ENCODE results near the gene OSBPL3.

Gene OSBPL3

DNA sequence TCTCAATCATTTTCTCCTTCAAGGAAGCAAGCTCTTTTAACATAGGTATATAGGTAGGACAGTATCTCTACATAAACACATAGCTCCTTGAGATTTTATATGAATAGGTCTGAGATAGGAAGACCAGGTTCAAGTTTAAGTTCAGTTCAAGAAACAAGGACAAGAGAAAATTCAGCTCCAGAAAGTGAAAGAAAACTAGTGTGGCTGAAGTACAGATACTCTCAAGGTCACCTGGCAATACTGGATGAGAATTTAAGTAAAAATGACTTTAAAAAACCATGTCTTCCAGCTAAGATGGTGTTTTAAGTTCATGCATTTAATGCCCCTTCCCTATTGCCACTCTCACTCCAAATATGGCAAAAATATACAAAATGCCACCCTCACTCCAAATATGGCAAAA, 91.3 kb downstream of the OSBPL3 start:
- DNase-seq = no peak

GRCh38 chr7:24885716-24886115, 94.3 kb downstream of the OSBPL3 start:
- DNase-seq = no peak

DNA sequence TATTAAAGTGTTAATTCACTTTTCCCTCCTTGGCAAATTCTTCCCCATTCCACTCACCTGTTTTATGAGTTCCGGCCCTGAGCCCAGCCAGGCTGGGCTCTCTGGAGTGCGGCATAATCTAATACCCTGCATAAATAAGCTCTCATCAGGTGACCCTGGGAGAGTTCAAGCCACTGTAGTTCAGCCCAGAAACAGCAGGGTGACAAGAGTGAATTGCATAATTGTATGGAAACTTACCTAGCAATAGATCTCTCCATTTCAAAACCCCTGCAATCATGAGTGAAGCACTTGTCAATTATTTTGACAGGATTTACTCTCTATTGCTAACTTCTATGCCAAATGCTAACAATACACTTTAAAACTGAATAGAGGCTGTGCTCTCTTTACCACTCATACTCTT, 94.7 kb downstream of the OSBPL3 start:
- peak; percentile 58 for DNase-seq

DNA sequence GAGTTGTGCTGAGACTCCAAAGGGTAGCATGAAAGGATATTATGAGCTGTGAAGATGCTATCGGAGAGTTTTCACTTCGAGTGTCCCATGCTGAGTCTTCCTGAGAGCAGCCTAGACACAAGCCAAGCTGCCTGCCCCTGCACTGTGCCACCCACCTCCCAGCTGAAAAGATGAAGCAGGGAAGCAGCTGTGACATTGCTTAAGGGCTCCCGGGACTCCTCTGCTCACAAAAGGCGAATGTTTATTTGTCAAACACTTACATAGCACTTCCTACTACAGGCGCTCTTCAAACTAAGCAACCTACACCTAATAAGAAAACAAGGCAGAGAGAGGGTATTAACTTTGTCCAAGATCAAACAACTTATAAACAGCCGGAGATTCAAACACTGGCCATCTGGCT, 95.6 kb downstream of the OSBPL3 start:
- DNase-seq = peak; percentile 54

GRCh38 chr7:24883622-24884013, 96.4 kb downstream of the OSBPL3 start:
- DNase-seq = no peak

- DNase-seq = no peak
Observed at GRCh38 chr7:24882989-24883621, 96.9 kb downstream of the OSBPL3 start.

- DNase-seq = no peak
Observed at GRCh38 chr7:24881623-24882022, 98.4 kb downstream of the OSBPL3 start.

DNA sequence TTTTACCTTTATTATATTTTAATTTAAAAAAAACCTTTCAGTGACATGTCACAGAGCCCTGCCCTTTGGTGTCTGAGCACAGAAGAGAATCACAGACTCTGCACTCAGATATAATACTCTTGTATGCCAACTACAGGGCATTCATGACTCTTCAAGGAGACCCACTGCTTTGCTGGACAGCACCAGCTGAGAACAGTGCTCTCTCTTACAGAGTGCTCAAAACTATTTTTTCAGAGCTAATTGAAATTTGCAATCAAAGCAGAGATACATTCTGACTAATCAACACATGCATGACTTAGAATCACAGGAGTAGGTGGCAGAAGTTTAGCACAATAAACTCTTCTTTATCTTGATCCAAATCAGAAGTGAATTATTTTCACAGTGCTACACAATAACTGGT, 99.1 kb downstream of the OSBPL3 start:
- DNase-seq = no peak

- no peak for DNase-seq
Observed at GRCh38 chr7:24879291-24879690, 100.7 kb downstream of the OSBPL3 start.

DNA sequence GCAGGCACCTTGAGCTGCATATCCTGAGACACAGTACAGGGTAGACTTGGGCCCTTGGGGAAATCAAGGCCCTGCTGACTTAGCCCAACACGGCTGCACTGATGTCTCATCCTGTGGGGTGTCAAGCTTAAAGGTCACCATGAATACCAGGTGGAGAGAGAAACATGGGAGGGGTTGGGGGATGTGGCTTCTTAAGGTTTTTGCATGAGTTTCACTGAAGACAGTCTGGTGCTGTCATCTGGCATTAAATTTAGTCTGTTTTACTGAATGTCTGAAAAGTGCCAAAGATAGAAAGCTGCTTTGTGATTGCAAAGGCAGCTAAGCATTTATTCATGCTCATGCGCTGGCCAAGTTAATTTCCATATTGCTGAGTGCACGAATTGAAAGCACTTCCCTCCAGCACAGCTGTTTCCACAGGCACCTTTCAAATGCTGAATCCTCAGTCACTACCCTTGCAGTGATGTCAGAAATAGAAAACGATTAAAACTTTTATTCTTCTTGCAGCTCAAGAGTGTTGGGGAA, 102.1 kb downstream of the OSBPL3 start:
- peak; percentile 8 for DNase-seq

DNA sequence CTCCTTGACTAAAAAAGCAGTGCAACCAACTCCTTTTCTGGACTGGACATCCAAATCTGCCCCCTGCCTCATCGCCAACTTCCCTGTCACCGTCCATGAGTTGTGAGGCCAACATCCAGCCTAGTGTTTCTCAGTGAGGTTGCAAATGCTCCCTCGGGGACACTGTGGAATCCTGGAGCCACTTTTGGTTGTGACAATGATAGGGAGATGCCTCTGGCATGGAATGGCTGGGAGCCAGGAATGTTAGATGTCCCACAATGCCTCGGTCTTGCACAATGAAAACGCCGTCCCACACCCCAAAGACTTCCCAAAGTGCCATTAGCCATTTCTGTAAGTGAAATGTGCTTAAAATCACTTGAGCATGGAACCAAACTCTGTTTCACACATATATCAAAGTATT, 105.2 kb downstream of the OSBPL3 start:
- DNase-seq = no peak

GRCh38 chr7:24873944-24874343, 106.0 kb downstream of the OSBPL3 start:
- no peak for DNase-seq

- DNase-seq = no peak
Observed at GRCh38 chr7:24871770-24872169, 108.2 kb downstream of the OSBPL3 start.

GRCh38 chr7:24870766-24871165, 109.2 kb downstream of the OSBPL3 start:
- no peak for DNase-seq

GRCh38 chr7:24869572-24869971, 110.4 kb downstream of the OSBPL3 start:
- DNase-seq = no peak

DNA sequence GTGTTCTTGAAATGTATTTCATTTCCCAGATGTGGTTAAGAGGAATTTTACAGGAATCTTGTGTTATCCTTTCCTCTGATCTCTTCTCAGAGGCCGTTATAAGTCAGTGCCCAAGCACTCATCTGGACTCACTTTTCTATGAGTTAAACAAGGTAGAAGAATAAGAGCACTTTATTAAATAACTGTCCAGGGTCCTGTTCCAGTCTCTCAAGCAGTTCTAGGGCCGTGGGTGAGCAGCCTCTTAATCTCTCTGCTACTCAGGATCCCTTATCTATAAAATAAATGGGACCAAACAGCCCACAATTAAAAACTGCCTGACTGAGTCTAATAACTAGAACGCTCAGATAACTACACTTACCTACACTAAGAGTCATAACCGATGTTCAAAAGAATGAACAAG, 111.2 kb downstream of the OSBPL3 start:
- DNase-seq = no peak

DNA sequence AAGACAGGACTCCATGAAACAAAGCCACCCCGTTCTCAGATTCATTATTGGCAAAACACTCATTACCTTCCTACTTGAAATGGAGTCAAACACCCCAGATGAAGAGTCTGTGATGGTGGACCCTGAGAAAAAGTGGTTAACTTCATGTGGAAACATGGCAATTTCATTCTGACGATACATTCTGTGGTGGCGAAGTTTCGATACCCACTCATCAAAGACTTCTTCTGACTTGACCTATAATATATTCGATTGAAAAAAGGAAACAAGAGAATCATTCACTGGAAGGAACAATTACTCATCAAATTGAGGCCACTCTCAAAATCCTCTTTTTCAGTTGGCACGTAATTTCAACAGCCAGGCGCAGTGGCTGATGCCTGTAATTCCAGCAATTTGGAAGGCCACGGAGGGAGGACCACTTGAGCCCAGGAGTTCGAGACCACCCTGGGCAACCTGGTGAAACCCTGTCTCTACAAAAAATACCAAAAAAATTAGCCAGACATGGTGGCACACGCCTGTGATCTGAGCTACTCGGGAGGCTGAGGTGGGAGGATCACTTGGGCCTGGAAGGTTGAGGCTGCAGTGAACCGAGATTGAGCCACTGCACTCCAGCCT, 113.9 kb downstream of the OSBPL3 start:
- no peak for DNase-seq

- DNase-seq = no peak
Observed at GRCh38 chr7:24864214-24864817, 115.7 kb downstream of the OSBPL3 start.

GRCh38 chr7:24863626-24864025, 116.4 kb downstream of the OSBPL3 start:
- DNase-seq = no peak

- no peak for DNase-seq
Observed at GRCh38 chr7:24862461-24862860, 117.5 kb downstream of the OSBPL3 start.

DNA sequence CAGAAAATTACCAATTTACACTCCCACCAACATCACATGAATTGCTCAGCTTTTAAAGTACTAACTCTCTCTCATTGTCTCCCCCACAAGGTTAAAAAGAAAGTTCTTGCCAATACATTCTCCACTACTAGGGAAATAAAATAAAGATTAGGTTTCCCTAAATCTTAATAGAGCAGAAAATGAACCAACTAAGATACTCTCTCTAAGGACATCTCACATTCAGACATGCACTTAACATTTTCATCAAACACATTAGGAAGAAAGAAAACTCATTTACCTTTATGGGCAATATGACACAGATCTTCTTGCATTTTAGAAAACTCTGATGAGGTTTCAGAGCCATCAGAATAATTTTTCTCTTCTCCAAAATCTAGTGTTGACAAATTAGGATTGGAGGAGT, 118.6 kb downstream of the OSBPL3 start:
- DNase-seq = no peak

GRCh38 chr7:24860611-24861010, 119.4 kb downstream of the OSBPL3 start:
- DNase-seq = no peak

GRCh38 chr7:24858108-24858977, 121.6 kb downstream of the OSBPL3 start:
- DNase-seq = no peak

Measured in NCI-H510A (cell line).